GM12878 (cell line): ENCODE data around the gene SENP7. TPM values are rescaled to one million over a fixed set of nuclear protein-coding genes. Genes with fewer than 3 reads are reported as not detected.

ENCODE experiments used
- ATAC-seq: fragments of 200-7000 bp; cut with Tn5 transposase; 3 replicates; pipeline ENCODE4 v1.9.1; 2020; ENCODE audit warnings: mild to moderate bottlenecking, moderate library complexity
- BruUV-seq: library from RNA; stranded (reverse); fragments of 400-500 nt; replicated peaks from 2 replicates; lab custom pipeline; 2021; lab: Mats Ljungman, UMichigan
- CTCF ChIA-PET: fragments of 300-600 bp; sonication (Branson Sonifier 250); formaldehyde crosslinking; extraction: SDS; loops from one replicate; lab custom pipeline; 2021; ENCODE audit warnings: inconsistent platforms; lab: Yijun Ruan, JAX
- POLR2A ChIA-PET: fragments of 350-600 bp; formaldehyde crosslinking; extraction: SDS; loops from one replicate; lab custom pipeline; 2021; ENCODE audit warnings: inconsistent platforms; lab: Charles Lee
- RAD21 ChIA-PET: fragments of 300-600 bp; sonication (Branson Sonifier 250); formaldehyde crosslinking; loops from one replicate; lab custom pipeline; 2023; ENCODE audit warnings: antibody characterized with exemption; ENCODE audit not compliant: unreplicated experiment; lab: Charles Lee
- SMC1A ChIA-PET: fragments of 300-600 bp; sonication (Branson Sonifier 250); formaldehyde crosslinking; loops from one replicate; lab custom pipeline; 2023; ENCODE audit not compliant: unreplicated experiment, uncharacterized antibody; lab: Charles Lee
- DNase-seq: peaks from one replicate; pipeline ENCODE4 v3.0.0-alpha.2; 2011; ENCODE audit warnings: low read depth, low spot score
- FAIRE-seq: peaks from 3 replicates; lab custom pipeline; 2011; peaks lifted over from hg19 to GRCh38; lab: Jason Lieb, UNC
- H2AFZ ChIP-seq: 2 replicates; pipeline ENCODE4 v1.6.0; 2011; ENCODE audit warnings: low read depth, low read length, control low read depth; ENCODE audit not compliant: control insufficient read depth
- H3K27ac ChIP-seq: 2 replicates; pipeline ENCODE4 v1.5.1; 2011; ENCODE audit warnings: control low read depth; ENCODE audit not compliant: control insufficient read depth, insufficient read depth
- H3K27me3 ChIP-seq, 2 experiments: replicated peaks in 1 of 2; 2 replicates each; pipeline versions ENCODE4 v1.6.0 to v1.6.1; 2011; ENCODE audit warnings: low read length in 1 of 2; ENCODE audit not compliant: control insufficient read depth in 2 of 2, insufficient read depth in 2 of 2
- H3K36me3 ChIP-seq, 2 experiments: 2 replicates each; pipeline ENCODE4 v1.5.1; 2011; ENCODE audit warnings: low read length in 1 of 2; ENCODE audit not compliant: control insufficient read depth in 2 of 2, insufficient read depth in 2 of 2
- H3K4me1 ChIP-seq: 2 replicates; pipeline ENCODE4 v1.6.1; 2011; ENCODE audit warnings: mild to moderate bottlenecking, low read length, moderate library complexity, mixed read lengths; ENCODE audit not compliant: control insufficient read depth, insufficient read depth
- H3K4me2 ChIP-seq: 2 replicates; pipeline ENCODE4 v1.6.0; 2011; ENCODE audit warnings: control low read depth; ENCODE audit not compliant: control insufficient read depth, insufficient read depth
- H3K4me3 ChIP-seq: fragments of 200-600 bp; sonication (generic); 2 replicates; pipeline ENCODE4 v1.5.1; 2016
- H3K79me2 ChIP-seq: 2 replicates; pipeline ENCODE4 v1.6.0; 2011; ENCODE audit warnings: low read length; ENCODE audit not compliant: control insufficient read depth, insufficient read depth
- H3K9ac ChIP-seq: 2 replicates; pipeline ENCODE4 v1.8.0; 2011; ENCODE audit warnings: low read length, control low read depth, mixed read lengths; ENCODE audit not compliant: control insufficient read depth, insufficient read depth
- H3K9me3 ChIP-seq: replicated peaks from 3 replicates; pipeline ENCODE4 v1.5.1; 2011; ENCODE audit warnings: mild to moderate bottlenecking, low read length; ENCODE audit not compliant: control insufficient read depth, insufficient read depth
- H4K20me1 ChIP-seq: 2 replicates; pipeline ENCODE4 v1.6.0; 2011; ENCODE audit not compliant: control insufficient read depth, insufficient read depth
- ATF7 ChIP-seq: fragments of 450-650 bp; IDR thresholded peaks from 2 replicates; pipeline ENCODE4 v1.6.1; 2016; ENCODE audit warnings: low read depth, mild to moderate bottlenecking
- EP300 ChIP-seq, 2 experiments: fragments of 150-350 bp in 1 of 2; IDR thresholded peaks; 2 replicates each; pipeline ENCODE4 v1.6.1; 2011 to 2012; ENCODE audit warnings: low read depth in 2 of 2, low read length in 2 of 2, borderline replicate concordance in 1 of 2, improper control_type of control experiment in 1 of 2, inconsistent platforms in 1 of 2; ENCODE audit not compliant: control insufficient read depth in 1 of 2
- EZH2 ChIP-seq: IDR thresholded peaks from 2 replicates; pipeline ENCODE4 v1.6.1; 2012; ENCODE audit warnings: low read depth, mild to moderate bottlenecking, control low read depth, inconsistent platforms, low read length, borderline replicate concordance; ENCODE audit not compliant: control insufficient read depth
- MYC ChIP-seq: IDR thresholded peaks from 2 replicates; pipeline ENCODE4 v1.6.1; 2011; ENCODE audit warnings: mild to moderate bottlenecking, low read length, moderate library complexity, inconsistent platforms; ENCODE audit not compliant: insufficient read depth, insufficient replicate concordance, insufficient read length, severe bottlenecking
- NFXL1 ChIP-seq: fragments of 450-650 bp; IDR thresholded peaks from 2 replicates; pipeline ENCODE4 v1.6.1; 2017; ENCODE audit warnings: antibody characterized with exemption, mild to moderate bottlenecking, borderline replicate concordance
- NFYA ChIP-seq: IDR thresholded peaks from 2 replicates; pipeline ENCODE4 v1.6.1; 2011; ENCODE audit warnings: low read depth, mild to moderate bottlenecking, low read length, improper control_type of control experiment, borderline replicate concordance
- RCOR1 ChIP-seq: conservative IDR thresholded peaks from 2 replicates; pipeline ENCODE4 v1.6.1; 2012; ENCODE audit warnings: low read depth, low read length, improper control_type of control experiment
- SREBF2 ChIP-seq: IDR thresholded peaks from 2 replicates; pipeline ENCODE4 v1.6.1; 2012; ENCODE audit warnings: mild to moderate bottlenecking, low read length
- TCF12 ChIP-seq: IDR thresholded peaks from 2 replicates; pipeline ENCODE4 v1.6.1; 2011; ENCODE audit warnings: low read depth, mild to moderate bottlenecking, low read length
- ZNF384 ChIP-seq: IDR thresholded peaks from 2 replicates; pipeline ENCODE4 v1.6.1; 2012; ENCODE audit warnings: low read depth, mild to moderate bottlenecking, low read length, improper control_type of control experiment, borderline replicate concordance
- WGBS: methylation state at CpG from one replicate; pipeline ENCODE4 v1.1.6; 2016; ENCODE audit warnings: low lambda C conversion rate; ENCODE audit not compliant: insufficient replicate concordance, insufficient coverage; ENCODE audit errors: missing lambda C conversion rate; 5-methylcytosine and 5-hydroxymethylcytosine counted together
- in situ Hi-C: fragments of 300-500 bp; cut with MboI; formaldehyde crosslinking; loops from 9 replicates; pipeline ENCODE4 v1.14.3; 2018; ENCODE audit warnings: mixed read lengths
- intact Hi-C: fragments of 100-400 bp; cut with micrococcal nuclease; formaldehyde crosslinking; loops from one replicate; pipeline ENCODE4 v1.14.2; 2022; ENCODE audit not compliant: unreplicated experiment
- polyA plus RNA-seq, 11 experiments: library from polyadenylated mRNA; depleted of rRNA in 4 of 11; unstranded in 6 of 11; stranded (reverse) in 5 of 11; fragments of >200 nt; fragmentation: Nextera tagmentation in 4 of 11; fragmentation: Illumina TruSeq in 1 of 11; extraction: Ambion mirVana in 4 of 11; extraction: Trizol in 1 of 11; gene quantifications; 1 replicate in 1 of 11; 2 replicates in 10 of 11; pipeline versions ENCODE4 v1.2.1 to v1.2.3, GENCODE V29; 2011 to 2016; ENCODE audit warnings: inconsistent platforms in 2 of 11, missing spikeins in 2 of 11, low read depth in 1 of 11
- total RNA-seq, 4 experiments: library from RNA; depleted of rRNA in 3 of 4; stranded (reverse); fragments of >200 nt in 3 of 4; fragmentation: Illumina TruSeq in 1 of 4; extraction: Trizol in 1 of 4; gene quantifications; 2 replicates each; pipeline versions ENCODE4 v1.2.1 to v1.2.3, GENCODE V29; 2013 to 2021
- TF ChIP-seq, protein P1 (sequence below): IDR thresholded peaks from 2 replicates; pipeline ENCODE4 v1.6.1; 2011; ENCODE audit warnings: borderline replicate concordance, low read depth, mild to moderate bottlenecking, moderate library complexity, mixed read lengths, low read length; ENCODE audit not compliant: insufficient read depth; ENCODE audit errors: extremely low read length
- TF ChIP-seq, protein P2 (sequence below): fragments of 450-650 bp; IDR thresholded peaks from 2 replicates; pipeline ENCODE4 v1.6.1; 2017; ENCODE audit warnings: mild to moderate bottlenecking, moderate library complexity
- TF ChIP-seq, protein P3 (sequence below): IDR thresholded peaks from 2 replicates; pipeline ENCODE4 v1.6.1; 2012; ENCODE audit warnings: low read depth, low read length, improper control_type of control experiment
- TF ChIP-seq, protein P4 (sequence below): fragments of 450-650 bp; IDR thresholded peaks from 2 replicates; pipeline ENCODE4 v1.6.1; 2017; ENCODE audit warnings: borderline replicate concordance
- TF ChIP-seq, protein P5 (sequence below): IDR thresholded peaks from 2 replicates; pipeline ENCODE4 v1.6.1; 2012; ENCODE audit warnings: low read depth, low read length, improper control_type of control experiment

The SENP7 gene
- total and polyA plus RNA-seq, 10 of the 15 experiments (the other 5 are each of a cell fraction or from before 2014, with no cell fraction given), result 2.6 to 14.7 (median 8.3) TPM

- no peaks in the 10 kb centered on the region for H3K79me2 ChIP-seq
- ChIA-PET SMC1A (no interaction called here), CTCF (interaction anchor here (0.7 kb wide), 1 partner anchor 13 kb away, joined by 3 read pairs; no protein-coding TSS in a partner anchor), POLR2A (no interaction called here), RAD21 (no interaction called here)
- TF ChIP-seq NFXL1 (no peak), MYC (no peak), RCOR1 (no peak), TCF12 (no peak), SREBF2 (no peak), ATF7 (no peak), EZH2 (no peak), EP300 (IDR thresholded peaks at IDR 0.05; ENCODE audit: borderline replicate concordance in 1 of 2, control insufficient read depth in 1 of 2, low read depth in 2 of 2, low read length in 2 of 2) (no peak), NFYA (no peak), ZNF384 (no peak)
- TF ChIP-seq, protein P1, sequence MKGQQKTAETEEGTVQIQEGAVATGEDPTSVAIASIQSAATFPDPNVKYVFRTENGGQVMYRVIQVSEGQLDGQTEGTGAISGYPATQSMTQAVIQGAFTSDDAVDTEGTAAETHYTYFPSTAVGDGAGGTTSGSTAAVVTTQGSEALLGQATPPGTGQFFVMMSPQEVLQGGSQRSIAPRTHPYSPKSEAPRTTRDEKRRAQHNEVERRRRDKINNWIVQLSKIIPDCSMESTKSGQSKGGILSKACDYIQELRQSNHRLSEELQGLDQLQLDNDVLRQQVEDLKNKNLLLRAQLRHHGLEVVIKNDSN, result no peak
- TF ChIP-seq, protein P2, sequence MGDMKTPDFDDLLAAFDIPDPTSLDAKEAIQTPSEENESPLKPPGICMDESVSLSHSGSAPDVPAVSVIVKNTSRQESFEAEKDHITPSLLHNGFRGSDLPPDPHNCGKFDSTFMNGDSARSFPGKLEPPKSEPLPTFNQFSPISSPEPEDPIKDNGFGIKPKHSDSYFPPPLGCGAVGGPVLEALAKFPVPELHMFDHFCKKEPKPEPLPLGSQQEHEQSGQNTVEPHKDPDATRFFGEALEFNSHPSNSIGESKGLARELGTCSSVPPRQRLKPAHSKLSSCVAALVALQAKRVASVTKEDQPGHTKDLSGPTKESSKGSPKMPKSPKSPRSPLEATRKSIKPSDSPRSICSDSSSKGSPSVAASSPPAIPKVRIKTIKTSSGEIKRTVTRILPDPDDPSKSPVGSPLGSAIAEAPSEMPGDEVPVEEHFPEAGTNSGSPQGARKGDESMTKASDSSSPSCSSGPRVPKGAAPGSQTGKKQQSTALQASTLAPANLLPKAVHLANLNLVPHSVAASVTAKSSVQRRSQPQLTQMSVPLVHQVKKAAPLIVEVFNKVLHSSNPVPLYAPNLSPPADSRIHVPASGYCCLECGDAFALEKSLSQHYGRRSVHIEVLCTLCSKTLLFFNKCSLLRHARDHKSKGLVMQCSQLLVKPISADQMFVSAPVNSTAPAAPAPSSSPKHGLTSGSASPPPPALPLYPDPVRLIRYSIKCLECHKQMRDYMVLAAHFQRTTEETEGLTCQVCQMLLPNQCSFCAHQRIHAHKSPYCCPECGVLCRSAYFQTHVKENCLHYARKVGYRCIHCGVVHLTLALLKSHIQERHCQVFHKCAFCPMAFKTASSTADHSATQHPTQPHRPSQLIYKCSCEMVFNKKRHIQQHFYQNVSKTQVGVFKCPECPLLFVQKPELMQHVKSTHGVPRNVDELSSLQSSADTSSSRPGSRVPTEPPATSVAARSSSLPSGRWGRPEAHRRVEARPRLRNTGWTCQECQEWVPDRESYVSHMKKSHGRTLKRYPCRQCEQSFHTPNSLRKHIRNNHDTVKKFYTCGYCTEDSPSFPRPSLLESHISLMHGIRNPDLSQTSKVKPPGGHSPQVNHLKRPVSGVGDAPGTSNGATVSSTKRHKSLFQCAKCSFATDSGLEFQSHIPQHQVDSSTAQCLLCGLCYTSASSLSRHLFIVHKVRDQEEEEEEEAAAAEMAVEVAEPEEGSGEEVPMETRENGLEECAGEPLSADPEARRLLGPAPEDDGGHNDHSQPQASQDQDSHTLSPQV, result no peak
- TF ChIP-seq, protein P3, sequence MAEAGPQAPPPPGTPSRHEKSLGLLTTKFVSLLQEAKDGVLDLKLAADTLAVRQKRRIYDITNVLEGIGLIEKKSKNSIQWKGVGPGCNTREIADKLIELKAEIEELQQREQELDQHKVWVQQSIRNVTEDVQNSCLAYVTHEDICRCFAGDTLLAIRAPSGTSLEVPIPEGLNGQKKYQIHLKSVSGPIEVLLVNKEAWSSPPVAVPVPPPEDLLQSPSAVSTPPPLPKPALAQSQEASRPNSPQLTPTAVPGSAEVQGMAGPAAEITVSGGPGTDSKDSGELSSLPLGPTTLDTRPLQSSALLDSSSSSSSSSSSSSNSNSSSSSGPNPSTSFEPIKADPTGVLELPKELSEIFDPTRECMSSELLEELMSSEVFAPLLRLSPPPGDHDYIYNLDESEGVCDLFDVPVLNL, result no peak
- TF ChIP-seq, protein P4, sequence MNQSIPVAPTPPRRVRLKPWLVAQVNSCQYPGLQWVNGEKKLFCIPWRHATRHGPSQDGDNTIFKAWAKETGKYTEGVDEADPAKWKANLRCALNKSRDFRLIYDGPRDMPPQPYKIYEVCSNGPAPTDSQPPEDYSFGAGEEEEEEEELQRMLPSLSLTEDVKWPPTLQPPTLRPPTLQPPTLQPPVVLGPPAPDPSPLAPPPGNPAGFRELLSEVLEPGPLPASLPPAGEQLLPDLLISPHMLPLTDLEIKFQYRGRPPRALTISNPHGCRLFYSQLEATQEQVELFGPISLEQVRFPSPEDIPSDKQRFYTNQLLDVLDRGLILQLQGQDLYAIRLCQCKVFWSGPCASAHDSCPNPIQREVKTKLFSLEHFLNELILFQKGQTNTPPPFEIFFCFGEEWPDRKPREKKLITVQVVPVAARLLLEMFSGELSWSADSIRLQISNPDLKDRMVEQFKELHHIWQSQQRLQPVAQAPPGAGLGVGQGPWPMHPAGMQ, result no peak
- TF ChIP-seq, protein P5, sequence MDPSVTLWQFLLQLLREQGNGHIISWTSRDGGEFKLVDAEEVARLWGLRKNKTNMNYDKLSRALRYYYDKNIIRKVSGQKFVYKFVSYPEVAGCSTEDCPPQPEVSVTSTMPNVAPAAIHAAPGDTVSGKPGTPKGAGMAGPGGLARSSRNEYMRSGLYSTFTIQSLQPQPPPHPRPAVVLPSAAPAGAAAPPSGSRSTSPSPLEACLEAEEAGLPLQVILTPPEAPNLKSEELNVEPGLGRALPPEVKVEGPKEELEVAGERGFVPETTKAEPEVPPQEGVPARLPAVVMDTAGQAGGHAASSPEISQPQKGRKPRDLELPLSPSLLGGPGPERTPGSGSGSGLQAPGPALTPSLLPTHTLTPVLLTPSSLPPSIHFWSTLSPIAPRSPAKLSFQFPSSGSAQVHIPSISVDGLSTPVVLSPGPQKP, result no peak
- BruUV-seq, result no TSS peak
- H4K20me1 ChIP-seq, result no peaks in the 10 kb centered on the region
- intact Hi-C loops, result no loop called here
- H3K36me3 ChIP-seq, result no peaks in the 10 kb centered on the region; a peak in 1 of 4 replicates
- no peak overlapping the region for H3K4me2 ChIP-seq
- no peaks in the 10 kb centered on the region; the same call in 2 of the 3 replicates for H3K9me3 ChIP-seq
- H3K27me3 ChIP-seq, result no peaks in the 10 kb centered on the region
- no peak overlapping the region for H3K27ac ChIP-seq
- H2AFZ ChIP-seq, result no peak overlapping the region
- FAIRE-seq (no peak), DNase-seq (no peak), ATAC-seq (no peak)
- H3K4me3 ChIP-seq, result no peak overlapping the region
- H3K4me1 ChIP-seq, result no peaks in the 10 kb centered on the region
- 88% methylated on average over 2 of the region's 2 CpGs for WGBS
- in situ Hi-C loops, result no loop called here
- H3K9ac ChIP-seq, result no peak overlapping the region
Measured at GRCh38 chr3:101458387-101458786, 54.6 kb downstream of the SENP7 start.
